Gastrocnemius medialis (tissue), 4 donors: ENCODE results near the gene SPG21. TPM values are rescaled to one million over a fixed set of nuclear protein-coding genes. Genes with fewer than 3 reads are reported as not detected.

Experiments used
- ATAC-seq, 2 donors: fragments of 150-250 bp; one replicate each; pipeline ENCODE4 v1.9.1; 2016
- DNase-seq, 2 donors: peaks; one replicate each; pipeline ENCODE4 v3.0.0-alpha.2; 2019
- H3K27ac ChIP-seq, 4 donors: fragments of 200-600 bp; sonication (generic); 1 replicate in 1 of 4; 2 replicates in 3 of 4; pipeline ENCODE4 v1.5.1; 2016 to 2018; ENCODE audit warnings: mild to moderate bottlenecking in 2 of 4, moderate library complexity in 1 of 4
- H3K27me3 ChIP-seq, 3 donors: fragments of 200-600 bp; sonication (generic) in 2 of 3; 1 replicate in 1 of 3; 2 replicates in 2 of 3; pipeline versions ENCODE4 v1.5.1 to v1.6.0; 2016 to 2019; ENCODE audit warnings: mild to moderate bottlenecking in 1 of 3, moderate library complexity in 1 of 3
- H3K36me3 ChIP-seq, 2 donors: fragments of 200-600 bp; sonication (generic) in 1 of 2; one replicate each; pipeline ENCODE4 v1.5.1; 2017 to 2018
- H3K4me1 ChIP-seq, 2 donors: fragments of 200-600 bp; sonication (generic) in 1 of 2; one replicate each; pipeline ENCODE4 v1.5.1; 2016 to 2017; ENCODE audit warnings: mild to moderate bottlenecking in 2 of 2
- H3K4me3 ChIP-seq, 4 donors: fragments of 200-600 bp; sonication (generic) in 3 of 4; 1 replicate in 1 of 4; 2 replicates in 3 of 4; pipeline ENCODE4 v1.5.1; 2016 to 2019; ENCODE audit warnings: mild to moderate bottlenecking in 2 of 4
- H3K9me3 ChIP-seq, 3 donors: fragments of 200-600 bp; sonication (generic) in 2 of 3; 1 replicate in 1 of 3; 2 replicates in 2 of 3; pipeline ENCODE4 v1.5.1; 2016 to 2019
- POLR2A ChIP-seq, 2 donors: fragments of 450-650 bp; IDR thresholded peaks; one replicate each; pipeline ENCODE4 v1.6.1; 2017; ENCODE audit warnings: antibody characterized with exemption in 2 of 2, mild to moderate bottlenecking in 2 of 2, moderate library complexity in 2 of 2
- in situ Hi-C, 4 donors: fragments of 200-750 bp; cut with MboI; loops; one replicate each; pipeline versions ENCODE4 v1.15.0 to v1.8.0; 2017; ENCODE audit warnings: low sequenced_read_pairs in 4 of 4
- intact Hi-C: fragments of 100-400 bp; cut with DNase I; formaldehyde crosslinking; loops from one replicate; pipeline ENCODE4 v1.15.1; 2023; ENCODE audit warnings: low total_unique reads
- total RNA-seq, 4 donors: library from RNA; depleted of rRNA; stranded (reverse); fragments of >200 nt; gene quantifications; one replicate each; pipeline versions ENCODE4 v1.1.0 to v1.2.3, GENCODE V29; 2016
- TF ChIP-seq, protein P1 (sequence below), 5 experiments: fragments of 450-650 bp in 3 of 5; fragments of 200-600 bp in 2 of 5; sonication (generic) in 2 of 5; IDR thresholded peaks in 4 of 5; conservative IDR thresholded peaks in 1 of 5; 1 replicate in 4 of 5; 2 replicates in 1 of 5; pipeline ENCODE4 v1.5.1; 2016 to 2019; ENCODE audit warnings: antibody characterized with exemption in 5 of 5, mild to moderate bottlenecking in 3 of 5, moderate library complexity in 3 of 5

The SPG21 gene
- total RNA-seq, 4 donors from 2014 or later = 61.9 to 84.4 (median 72.5) TPM

GRCh38 chr15:64954395-64954794, 35.3 kb downstream of the SPG21 start:
- Histone ChIP-seq H3K27ac (no peak overlapping the region), H3K4me1 (no peaks in the 10 kb centered on the region), H3K4me3 (no peak overlapping the region), H3K27me3 (no peaks in the 10 kb centered on the region), H3K9me3 (no peaks in the 10 kb centered on the region), H3K36me3 (peaks cover 0 to 36% of the 10 kb centered on the region in 2 donors)
- in situ Hi-C loops = no loop called here
- intact Hi-C loops = no loop called here
- no peak for TF ChIP-seq POLR2A (IDR thresholded peaks at IDR 0.05)
- TF ChIP-seq, protein P1, sequence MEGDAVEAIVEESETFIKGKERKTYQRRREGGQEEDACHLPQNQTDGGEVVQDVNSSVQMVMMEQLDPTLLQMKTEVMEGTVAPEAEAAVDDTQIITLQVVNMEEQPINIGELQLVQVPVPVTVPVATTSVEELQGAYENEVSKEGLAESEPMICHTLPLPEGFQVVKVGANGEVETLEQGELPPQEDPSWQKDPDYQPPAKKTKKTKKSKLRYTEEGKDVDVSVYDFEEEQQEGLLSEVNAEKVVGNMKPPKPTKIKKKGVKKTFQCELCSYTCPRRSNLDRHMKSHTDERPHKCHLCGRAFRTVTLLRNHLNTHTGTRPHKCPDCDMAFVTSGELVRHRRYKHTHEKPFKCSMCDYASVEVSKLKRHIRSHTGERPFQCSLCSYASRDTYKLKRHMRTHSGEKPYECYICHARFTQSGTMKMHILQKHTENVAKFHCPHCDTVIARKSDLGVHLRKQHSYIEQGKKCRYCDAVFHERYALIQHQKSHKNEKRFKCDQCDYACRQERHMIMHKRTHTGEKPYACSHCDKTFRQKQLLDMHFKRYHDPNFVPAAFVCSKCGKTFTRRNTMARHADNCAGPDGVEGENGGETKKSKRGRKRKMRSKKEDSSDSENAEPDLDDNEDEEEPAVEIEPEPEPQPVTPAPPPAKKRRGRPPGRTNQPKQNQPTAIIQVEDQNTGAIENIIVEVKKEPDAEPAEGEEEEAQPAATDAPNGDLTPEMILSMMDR (IDR thresholded peaks at IDR 0.05 in 4 of 5, conservative IDR thresholded peaks at IDR 0.05 in 1 of 5) = no peak
- DNase-seq = no peak
- ATAC-seq = no peak

- in situ Hi-C loops = no loop called here
- Histone ChIP-seq H3K4me1 (no peaks in the 10 kb centered on the region), H3K36me3 (peaks cover 0 to 14% of the 10 kb centered on the region in 2 donors), H3K27ac (no peak overlapping the region), H3K27me3 (no peaks in the 10 kb centered on the region), H3K9me3 (no peaks in the 10 kb centered on the region), H3K4me3 (no peak overlapping the region)
- TF ChIP-seq, protein P1 (IDR thresholded peaks at IDR 0.05 in 4 of 5, conservative IDR thresholded peaks at IDR 0.05 in 1 of 5) = no peak
- no peak for TF ChIP-seq POLR2A (IDR thresholded peaks at IDR 0.05)
- intact Hi-C loops = no loop called here
- DNase-seq (no peak), ATAC-seq (no peak)
Measured at GRCh38 chr15:64951777-64952418, 37.8 kb downstream of the SPG21 start.

GRCh38 chr15:64950888-64951287, 38.8 kb downstream of the SPG21 start:
- Histone ChIP-seq H3K36me3 (peaks cover 0 to 9% of the 10 kb centered on the region in 2 donors), H3K4me3 (no peak overlapping the region), H3K27ac (no peak overlapping the region), H3K9me3 (no peaks in the 10 kb centered on the region), H3K27me3 (no peaks in the 10 kb centered on the region), H3K4me1 (no peaks in the 10 kb centered on the region)
- in situ Hi-C loops (no loop called here), intact Hi-C loops (no loop called here)
- no peak for ATAC-seq
- DNase-seq = no peak
- TF ChIP-seq, protein P1 (IDR thresholded peaks at IDR 0.05 in 4 of 5, conservative IDR thresholded peaks at IDR 0.05 in 1 of 5) = no peak
- no peak for TF ChIP-seq POLR2A (IDR thresholded peaks at IDR 0.05)

DNA sequence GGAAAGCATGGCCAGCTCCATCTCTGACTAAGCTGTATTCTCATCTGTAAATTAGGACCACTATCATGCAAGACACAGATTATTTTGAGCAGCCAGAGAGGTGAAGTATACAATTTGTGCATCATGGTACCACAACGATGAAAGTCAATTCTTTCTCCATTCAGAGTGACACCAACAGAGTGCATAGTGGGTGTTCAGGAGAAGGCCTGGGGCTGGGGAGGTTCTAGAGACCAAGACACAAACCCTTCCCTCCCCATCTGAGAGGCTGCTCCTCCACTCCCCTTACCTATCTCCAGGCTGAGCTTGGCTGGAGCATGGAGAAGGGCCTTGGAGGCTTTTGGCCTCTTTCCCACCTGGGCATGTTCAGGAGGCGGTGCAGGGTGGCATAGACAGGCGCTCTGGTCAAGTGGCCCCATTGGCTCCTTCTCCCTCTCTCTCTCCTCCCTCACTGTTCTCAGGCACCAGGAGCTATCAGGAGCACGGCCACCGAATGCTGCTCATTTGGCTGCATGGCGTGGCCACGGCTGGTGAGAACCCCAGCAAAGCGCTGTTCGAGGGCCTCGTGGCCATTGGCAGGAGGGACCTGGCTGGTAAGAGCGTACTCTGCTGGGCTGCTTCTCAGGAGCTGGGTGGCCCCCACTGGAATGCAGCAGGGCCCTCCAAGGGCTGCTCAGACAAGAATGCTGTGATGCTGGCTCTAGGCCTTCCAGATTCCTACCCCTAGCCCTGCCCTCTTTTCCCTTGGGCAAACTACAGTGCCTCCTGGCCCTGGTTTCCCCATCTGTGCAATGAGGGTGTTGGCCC, 40.1 kb downstream of the SPG21 start:
- intact Hi-C loops = no loop called here
- Histone ChIP-seq H3K4me3 (no peak overlapping the region), H3K36me3 (no peaks in the 10 kb centered on the region), H3K27ac (no peak overlapping the region), H3K9me3 (no peaks in the 10 kb centered on the region), H3K4me1 (no peaks in the 10 kb centered on the region), H3K27me3 (no peaks in the 10 kb centered on the region)
- in situ Hi-C loops = no loop called here
- no peak for DNase-seq
- ATAC-seq = no peak
- TF ChIP-seq POLR2A (IDR thresholded peaks at IDR 0.05) = no peak
- TF ChIP-seq, protein P1 (IDR thresholded peaks at IDR 0.05 in 4 of 5, conservative IDR thresholded peaks at IDR 0.05 in 1 of 5) = no peak
